PC-3 (cell line): Measurements from ENCODE around the gene NEGR1.

Source experiments
- CTCF ChIP-seq: fragments of 300-600 bp; sonication (generic); conservative IDR thresholded peaks from 2 replicates; pipeline ENCODE4 v1.5.1; 2017; ENCODE audit warnings: antibody characterized with exemption, low read depth, mild to moderate bottlenecking, low read length
- EZH2 ChIP-seq: fragments of 300-600 bp; sonication (generic); IDR thresholded peaks from one replicate; pipeline ENCODE4 v1.6.1; 2017; ENCODE audit warnings: antibody characterized with exemption, mild to moderate bottlenecking, low read length; ENCODE audit not compliant: unreplicated experiment

GRCh38 chr1:72023063-72023930 is 259.0 kb downstream of the NEGR1 start:
- TF ChIP-seq CTCF (no peak), EZH2 (no peak)
